Measurements from ENCODE around the gene CCND1. TPM values are rescaled to one million over a fixed set of nuclear protein-coding genes. Genes with fewer than 3 reads are reported as not detected.

The CCND1 gene
- total RNA-seq (ENCODE audit: low replicate concordance) = 85.0 and 94.0 TPM in 2 replicates

DNA sequence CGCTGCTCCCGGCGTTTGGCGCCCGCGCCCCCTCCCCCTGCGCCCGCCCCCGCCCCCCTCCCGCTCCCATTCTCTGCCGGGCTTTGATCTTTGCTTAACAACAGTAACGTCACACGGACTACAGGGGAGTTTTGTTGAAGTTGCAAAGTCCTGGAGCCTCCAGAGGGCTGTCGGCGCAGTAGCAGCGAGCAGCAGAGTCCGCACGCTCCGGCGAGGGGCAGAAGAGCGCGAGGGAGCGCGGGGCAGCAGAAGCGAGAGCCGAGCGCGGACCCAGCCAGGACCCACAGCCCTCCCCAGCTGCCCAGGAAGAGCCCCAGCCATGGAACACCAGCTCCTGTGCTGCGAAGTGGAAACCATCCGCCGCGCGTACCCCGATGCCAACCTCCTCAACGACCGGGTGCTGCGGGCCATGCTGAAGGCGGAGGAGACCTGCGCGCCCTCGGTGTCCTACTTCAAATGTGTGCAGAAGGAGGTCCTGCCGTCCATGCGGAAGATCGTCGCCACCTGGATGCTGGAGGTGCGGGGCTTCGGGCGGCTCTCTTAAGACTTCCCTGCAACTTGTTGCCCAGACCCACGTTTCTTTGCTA is at the start of gene CCND1:
Gene CCND1 (plus strand): TSS at position 162 of the 587 bp plus-strand sequence. CDS start 158 bp downstream, at position 320.
- H3K9me3 Mint-ChIP-seq = no peaks in the 10 kb centered on the region
- Histone ChIP-seq H2AFZ (replicated peaks) (peak within 1 kb of the TSS; percentile 14), H3K36me3 (no peaks in the 10 kb centered on the region), H3K9ac (peak within 1 kb of the TSS; percentile 80), H3K27me3 (peaks cover 17% of the 10 kb centered on the region), H3K4me2 (peak within 1 kb of the TSS; percentile 93), H3K9me3 (ENCODE audit: low read depth) (no peaks in the 10 kb centered on the region), H3F3A (ENCODE audit: low read depth) (peaks cover 34% of the 10 kb centered on the region), H4K20me1 (ENCODE audit: low read depth) (peaks cover 42% of the 10 kb centered on the region), H3K27ac (peak within 1 kb of the TSS; percentile 76), H3K79me2 (ENCODE audit: low read depth) (peaks cover 44% of the 10 kb centered on the region), H3K4me1 (peaks cover 34% of the 10 kb centered on the region), H3K4me3 (peak within 1 kb of the TSS; percentile 94)
- peak within 1 kb of the TSS; percentile 93 for H3K27ac Mint-ChIP-seq
- H3K36me3 Mint-ChIP-seq = peaks cover 4% of the 10 kb centered on the region
- DNase-seq (ENCODE audit: low spot score) = peak; percentile 96
- peaks cover 34% of the 10 kb centered on the region for H3K4me1 Mint-ChIP-seq
- H3K27me3 Mint-ChIP-seq (ENCODE audit: insufficient read depth, low read depth) = peaks cover 8% of the 10 kb centered on the region
- peak within 1 kb of the TSS; percentile 99 for H3K4me3 Mint-ChIP-seq
- TF ChIP-seq CTCF (IDR thresholded peaks at IDR 0.05) (peak; percentile 25), EZH2 (IDR thresholded peaks at IDR 0.05) (no peak)

- Histone ChIP-seq H3K36me3 (no peaks in the 10 kb centered on the region), H3K9ac (no peak overlapping the region), H3K4me3 (no peak overlapping the region), H2AFZ (replicated peaks) (no peak overlapping the region), H3K4me2 (no peak overlapping the region), H3K79me2 (ENCODE audit: low read depth) (no peaks in the 10 kb centered on the region), H3K27ac (no peak overlapping the region), H4K20me1 (ENCODE audit: low read depth) (no peaks in the 10 kb centered on the region), H3K9me3 (ENCODE audit: low read depth) (no peaks in the 10 kb centered on the region), H3K27me3 (no peaks in the 10 kb centered on the region), H3K4me1 (no peaks in the 10 kb centered on the region), H3F3A (ENCODE audit: low read depth) (no peaks in the 10 kb centered on the region)
- TF ChIP-seq EZH2phosphoT487 (IDR thresholded peaks at IDR 0.05) (no peak), EZH2 (IDR thresholded peaks at IDR 0.05) (no peak), CTCF (IDR thresholded peaks at IDR 0.05) (no peak)
- Mint-ChIP-seq H3K27ac (peak overlapping the region; percentile 24), H3K36me3 (no peaks in the 10 kb centered on the region), H3K27me3 (ENCODE audit: insufficient read depth, low read depth) (peaks cover 5% of the 10 kb centered on the region), H3K9me3 (peaks cover 2% of the 10 kb centered on the region), H3K4me3 (no peak overlapping the region), H3K4me1 (no peaks in the 10 kb centered on the region)
- DNase-seq (ENCODE audit: low spot score) = no peak
These were observed 47.8 kb upstream of the CCND1 start for GRCh38 chr11:69592986-69593650.

DNA sequence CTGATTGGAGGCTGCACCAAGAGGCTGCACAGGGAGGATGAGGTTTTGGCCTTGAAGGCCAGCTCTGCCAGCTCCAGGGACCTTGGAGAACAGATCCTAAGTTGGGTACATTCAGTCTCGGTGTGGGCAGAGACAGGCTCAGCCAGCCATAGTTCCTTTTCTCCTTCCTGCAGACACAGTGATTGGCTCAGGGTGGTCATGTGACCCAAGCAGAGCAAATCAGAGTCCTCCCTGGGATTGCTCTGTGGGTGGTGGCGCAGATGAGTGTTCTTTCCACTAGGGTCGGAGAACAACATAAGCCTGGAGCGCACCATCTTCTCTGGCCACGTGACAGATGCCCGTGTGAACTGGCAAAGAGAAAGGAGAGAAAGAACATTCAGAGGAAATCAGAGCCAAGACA is 47.1 kb upstream of the CCND1 start:
- Mint-ChIP-seq H3K27me3 (ENCODE audit: insufficient read depth, low read depth) (peaks cover 5% of the 10 kb centered on the region), H3K36me3 (no peaks in the 10 kb centered on the region), H3K4me3 (no peak overlapping the region), H3K27ac (no peak overlapping the region), H3K4me1 (no peaks in the 10 kb centered on the region), H3K9me3 (peaks cover 2% of the 10 kb centered on the region)
- H4K20me1 ChIP-seq (ENCODE audit: low read depth) = no peaks in the 10 kb centered on the region
- H3K36me3 ChIP-seq = no peaks in the 10 kb centered on the region
- DNase-seq (ENCODE audit: low spot score) = no peak
- no peak overlapping the region for H3K9ac ChIP-seq
- no peak overlapping the region for H2AFZ ChIP-seq (replicated peaks)
- H3K27me3 ChIP-seq = no peaks in the 10 kb centered on the region
- no peaks in the 10 kb centered on the region for H3K9me3 ChIP-seq (ENCODE audit: low read depth)
- H3K4me1 ChIP-seq = no peaks in the 10 kb centered on the region
- H3K4me2 ChIP-seq = no peak overlapping the region
- no peak overlapping the region for H3K4me3 ChIP-seq
- TF ChIP-seq EZH2 (IDR thresholded peaks at IDR 0.05) = no peak
- TF ChIP-seq EZH2phosphoT487 (IDR thresholded peaks at IDR 0.05) = no peak
- no peak for TF ChIP-seq CTCF (IDR thresholded peaks at IDR 0.05)
- no peaks in the 10 kb centered on the region for H3F3A ChIP-seq (ENCODE audit: low read depth)
- H3K79me2 ChIP-seq (ENCODE audit: low read depth) = no peaks in the 10 kb centered on the region
- no peak overlapping the region for H3K27ac ChIP-seq

Measured in neural progenitor cell (in vitro differentiated cells).